Measurements from ENCODE around the gene ARFIP1.
"Not testable (repeated sequence)": the region's sequence is repeated elsewhere in the genome, so short reads cannot be mapped to it uniquely, and the experiment has no call there.

Gene ARFIP1

GRCh38 chr4:152779513-152780266 is at the start of gene ARFIP1, which contains the start of gene TIGD4:
ARFIP1 (plus strand) TSS chr4:152779954; CDS start chr4:152829634, 49,680 bp downstream.
TIGD4 (minus strand) TSS chr4:152779730; CDS start chr4:152771004, 8,726 bp downstream.
- H3K27ac ChIP-seq: peak within 1 kb of the TSS; percentile 87
- DNase-seq (ENCODE audit: low read depth, low spot score): peak; percentile 88

DNA sequence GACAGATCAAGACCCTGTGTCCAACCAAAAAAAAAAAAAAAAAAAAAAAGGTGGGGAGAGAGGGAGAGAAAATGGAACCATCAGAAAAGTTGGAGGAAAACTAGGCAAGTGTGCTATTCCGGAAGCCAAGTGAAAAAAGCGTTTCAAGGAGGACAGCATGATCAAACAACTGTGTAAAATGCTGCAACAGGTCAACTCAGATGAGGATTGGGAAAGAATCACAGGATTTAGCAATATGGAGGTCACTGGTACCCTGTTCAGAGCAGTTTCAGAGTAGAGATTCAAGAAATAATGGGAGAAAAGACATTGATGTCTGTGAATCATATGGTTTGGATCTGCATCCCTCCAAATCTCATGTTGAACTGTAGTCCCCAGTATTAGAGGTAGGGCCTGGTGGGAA is 47.8 kb upstream of the ARFIP1 start:
- H3K27ac ChIP-seq: no peak overlapping the region
- no peak for DNase-seq (ENCODE audit: low read depth, low spot score)

DNA sequence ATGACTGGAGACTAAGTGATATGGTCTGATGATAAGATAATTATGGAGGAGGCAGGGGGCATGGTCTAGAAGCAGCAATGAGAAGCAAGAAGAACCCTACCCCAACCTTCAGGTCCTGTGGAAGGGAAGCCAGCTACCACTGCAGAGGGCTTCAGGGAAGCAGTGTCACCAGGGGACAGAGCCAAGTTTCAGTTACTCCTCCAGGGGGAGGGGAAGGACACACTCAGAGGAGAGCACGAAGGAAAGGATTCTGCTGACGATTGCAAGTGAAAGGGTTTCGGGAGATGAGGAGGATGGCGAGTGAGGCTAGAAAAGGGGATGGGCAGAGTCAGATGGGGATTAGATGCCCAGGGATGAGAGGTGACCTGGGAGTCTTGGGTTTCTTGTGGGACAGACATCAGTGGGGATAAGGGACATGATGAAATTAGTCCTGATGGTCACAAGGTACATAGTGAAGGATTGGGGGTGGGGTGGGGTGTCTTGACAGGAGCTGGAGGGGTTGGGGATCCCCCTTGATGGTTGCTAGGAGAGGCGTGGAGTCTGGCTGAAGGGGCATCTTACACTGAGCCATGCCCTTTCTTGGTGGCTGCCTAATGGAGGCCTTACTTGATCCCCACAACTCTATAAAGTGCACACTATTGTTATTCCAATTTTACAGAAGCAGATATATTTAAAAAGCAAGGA is 45.6 kb upstream of the ARFIP1 start:
- H3K27ac ChIP-seq: no peak overlapping the region
- DNase-seq (ENCODE audit: low read depth, low spot score): no peak

- H3K27ac ChIP-seq: no peak overlapping the region
- no peak for DNase-seq (ENCODE audit: low read depth, low spot score)
These were observed 45.1 kb upstream of the ARFIP1 start for GRCh38 chr4:152734699-152735050.

- no peak overlapping the region for H3K27ac ChIP-seq
- no peak for DNase-seq (ENCODE audit: low read depth, low spot score)
These were observed 44.3 kb upstream of the ARFIP1 start for GRCh38 chr4:152735396-152735859.

GRCh38 chr4:152735906-152736305 is 43.8 kb upstream of the ARFIP1 start:
- DNase-seq (ENCODE audit: low read depth, low spot score): no peak
- H3K27ac ChIP-seq: no peak overlapping the region

DNA sequence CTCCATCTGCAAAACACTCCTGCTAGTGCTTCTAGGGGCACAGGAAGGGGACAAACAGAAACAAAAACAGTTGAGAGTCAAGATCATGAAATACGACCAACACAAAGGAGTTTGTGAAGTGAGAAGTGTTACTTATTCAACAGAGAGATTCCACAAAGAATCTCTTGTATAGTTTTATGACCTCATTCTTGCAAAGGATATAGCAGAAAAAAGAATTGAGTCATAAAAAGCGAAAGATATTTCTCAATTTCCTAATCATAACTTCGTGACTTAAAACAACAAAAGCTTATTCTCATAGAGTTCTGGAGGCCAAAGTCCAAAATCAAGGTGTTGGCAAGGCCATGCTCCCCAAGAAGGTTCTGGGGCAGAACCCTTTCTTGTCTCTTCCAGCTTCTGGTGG is 40.9 kb upstream of the ARFIP1 start:
- DNase-seq (ENCODE audit: low read depth, low spot score): no peak
- H3K27ac ChIP-seq: no peak overlapping the region

GRCh38 chr4:152747444-152747843 is 32.3 kb upstream of the ARFIP1 start:
- no peak overlapping the region for H3K27ac ChIP-seq
- no peak for DNase-seq (ENCODE audit: low read depth, low spot score)

DNA sequence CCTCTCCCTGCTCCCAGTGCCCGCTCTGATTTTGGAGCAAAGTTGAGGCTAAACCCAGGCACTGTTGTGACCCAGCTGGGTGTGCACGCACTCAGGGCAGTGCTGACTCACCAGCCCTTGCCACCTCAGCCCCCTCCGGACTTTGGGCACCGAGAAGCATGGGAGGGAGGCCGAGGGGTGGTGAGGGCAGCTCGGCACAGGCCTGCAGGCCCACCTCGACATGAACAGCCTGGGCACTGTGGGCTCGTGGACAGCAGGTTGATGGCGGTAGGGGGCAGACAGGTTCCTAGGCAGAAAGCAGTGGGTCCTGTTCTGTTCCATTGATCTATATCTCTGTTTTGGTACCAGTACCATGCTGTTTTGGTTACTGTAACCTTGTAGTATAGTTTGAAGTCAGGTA is 31.1 kb upstream of the ARFIP1 start:
- H3K27ac ChIP-seq: no peak overlapping the region
- no peak for DNase-seq (ENCODE audit: low read depth, low spot score)

GRCh38 chr4:152763796-152764195 is 16.0 kb upstream of the ARFIP1 start:
- DNase-seq (ENCODE audit: low read depth, low spot score): no peak

GRCh38 chr4:152765069-152765737 is 14.6 kb upstream of the ARFIP1 start:
- DNase-seq (ENCODE audit: low read depth, low spot score); H3K27ac ChIP-seq: not testable (repeated sequence)

More at GRCh38 chr4:152763796-152764195, 16.0 kb upstream of the ARFIP1 start:
- no peak overlapping the region for H3K27ac ChIP-seq

DNA sequence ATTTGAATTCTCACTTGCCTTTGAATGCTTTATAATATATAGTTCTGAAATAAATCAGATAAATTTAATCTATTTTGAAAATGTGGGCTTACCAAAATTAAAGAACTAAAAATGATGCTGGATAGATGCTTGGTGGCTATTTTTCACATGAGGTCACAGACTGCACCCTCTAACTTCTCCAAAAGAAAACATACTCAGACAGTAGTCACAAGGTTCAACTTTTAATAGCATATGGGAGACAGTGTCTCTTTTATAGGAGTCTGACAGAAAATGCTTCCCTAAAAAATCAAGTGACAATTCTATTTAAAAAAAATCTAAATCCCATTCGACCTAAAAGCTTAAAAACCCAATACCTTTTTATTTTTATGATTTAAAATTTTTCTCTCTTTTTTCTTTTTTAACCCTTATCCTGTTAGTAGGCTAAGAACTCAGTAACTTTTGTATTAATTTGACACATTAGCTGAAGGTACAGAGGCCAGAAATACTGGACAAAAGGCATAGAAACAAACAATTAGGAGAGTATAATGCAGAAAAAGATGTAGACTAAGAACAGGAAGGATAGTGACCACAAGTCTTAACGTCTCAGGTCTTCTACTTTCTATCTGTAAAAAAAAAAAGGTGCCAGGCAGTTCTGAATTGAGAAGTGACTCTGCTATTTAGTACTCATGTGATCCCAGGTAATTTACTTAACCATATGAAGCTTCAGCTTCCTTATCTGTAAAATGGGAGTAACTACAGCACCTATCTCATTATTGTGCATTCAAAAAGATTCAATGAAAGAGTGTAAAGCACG is 7.8 kb upstream of the ARFIP1 start:
- DNase-seq (ENCODE audit: low read depth, low spot score): no peak
- H3K27ac ChIP-seq: no peak overlapping the region

DNA sequence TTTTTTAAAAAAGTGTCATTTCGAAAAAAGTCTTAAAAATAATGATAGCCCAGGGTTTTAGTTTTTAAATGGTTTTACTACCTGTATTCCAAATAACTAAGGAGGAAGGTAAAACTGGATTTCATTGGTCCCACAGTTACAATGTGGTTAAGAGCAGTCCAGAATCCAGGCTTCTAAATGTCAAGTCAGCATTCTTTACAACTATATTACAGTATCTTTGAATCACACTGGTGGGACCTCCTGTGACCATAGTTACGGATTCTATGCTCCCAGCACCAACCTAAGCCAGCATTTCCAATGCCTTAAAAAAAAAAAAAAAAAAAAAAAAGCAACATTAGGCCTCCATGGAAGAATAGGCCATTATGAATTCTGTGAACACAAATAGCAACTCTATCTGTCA is 6.4 kb upstream of the ARFIP1 start:
- H3K27ac ChIP-seq: no peak overlapping the region
- DNase-seq (ENCODE audit: low read depth, low spot score): no peak

DNA sequence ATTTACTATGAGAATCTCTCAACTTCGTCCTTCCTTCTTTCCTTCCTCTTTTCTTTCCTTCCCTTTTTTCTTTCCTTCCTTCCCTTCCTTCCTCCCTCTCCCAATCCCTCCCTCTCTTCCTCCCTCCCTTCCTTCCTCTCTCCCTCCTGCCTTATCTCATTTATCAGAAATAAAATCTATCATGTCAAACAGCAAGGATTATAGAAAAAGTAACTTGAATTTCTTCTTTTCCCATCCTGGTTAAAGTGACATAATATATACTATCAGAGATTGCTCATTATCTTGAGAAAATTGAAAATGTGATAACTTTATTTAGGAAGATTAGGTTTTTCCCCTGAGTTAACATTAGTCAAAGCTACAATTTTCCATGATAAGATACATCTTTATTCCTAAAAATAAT is 5.8 kb upstream of the ARFIP1 start:
- DNase-seq (ENCODE audit: low read depth, low spot score): no peak
- no peak overlapping the region for H3K27ac ChIP-seq

GRCh38 chr4:152776352-152776751 is 3.4 kb upstream of the ARFIP1 start:
- no peak overlapping the region for H3K27ac ChIP-seq
- no peak for DNase-seq (ENCODE audit: low read depth, low spot score)

GRCh38 chr4:152777488-152777887 is 2.3 kb upstream of the ARFIP1 start:
- H3K27ac ChIP-seq: no peak overlapping the region
- DNase-seq (ENCODE audit: low read depth, low spot score): no peak

DNA sequence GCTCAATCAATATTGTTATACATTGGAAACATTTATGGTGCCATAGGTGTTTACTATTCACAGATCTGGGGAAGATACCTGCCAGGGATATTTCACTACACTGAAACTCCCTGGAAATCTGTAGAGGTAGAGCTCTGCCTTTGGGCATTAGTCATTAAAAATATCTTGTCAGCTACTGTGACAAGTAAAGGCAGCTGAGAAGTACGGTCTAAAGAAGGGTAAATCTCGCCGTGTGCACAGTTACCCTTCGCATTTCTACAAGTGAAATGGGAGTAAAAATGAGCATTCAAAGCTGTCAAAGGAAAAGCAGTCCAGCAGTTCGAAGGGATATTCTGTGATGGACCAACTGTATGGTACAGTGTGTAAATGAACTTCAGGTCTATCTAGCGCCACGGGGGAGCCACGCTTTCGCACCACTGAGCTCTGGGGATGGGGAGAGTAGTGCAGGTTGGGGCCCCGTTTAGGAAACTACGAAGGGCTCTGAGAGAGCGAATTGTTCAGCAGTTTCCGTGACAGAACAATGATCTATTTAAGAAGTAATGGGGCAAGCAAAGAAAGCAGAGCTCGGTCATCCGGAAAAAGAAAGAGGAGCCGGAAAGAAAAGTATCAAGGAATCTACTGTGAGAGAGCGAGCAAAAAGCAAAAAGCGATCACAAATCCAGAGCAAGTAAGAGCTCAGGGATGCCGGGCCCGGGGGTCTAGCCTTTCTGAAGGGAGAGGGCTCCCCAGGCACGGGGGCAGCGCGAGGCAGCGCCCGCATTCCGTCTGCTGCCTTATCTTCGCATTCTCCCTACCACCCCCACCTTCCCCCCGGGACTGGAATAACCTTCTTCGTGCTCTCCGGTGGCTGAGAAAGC is 870 bp upstream of the ARFIP1 start:
- DNase-seq (ENCODE audit: low read depth, low spot score): no peak
- H3K27ac ChIP-seq: peak overlapping the region; percentile 87

GRCh38 chr4:152780267-152780778 is 569 bp downstream of the ARFIP1 start:
- peak overlapping the region; percentile 87 for H3K27ac ChIP-seq
- DNase-seq (ENCODE audit: low read depth, low spot score): no peak
